ENCODE measurements around the gene PLA2G6. TPM values are rescaled to one million over a fixed set of nuclear protein-coding genes. Genes with fewer than 3 reads are reported as not detected.
A peak's percentile ranks its signal among the peaks of the same experiment; 100 is the strongest.

PLA2G6 gene
- polyA plus RNA-seq, 12 donors: 7.1 to 33.6 (median 10.6) TPM; not detected in 1

GRCh38 chr22:38214302-38215056 lies 32.8 kb upstream of the PLA2G6 start:
- peak; percentile 65 for DNase-seq

GRCh38 chr22:38213990-38214301 lies 32.3 kb upstream of the PLA2G6 start:
- DNase-seq: no peak

DNA sequence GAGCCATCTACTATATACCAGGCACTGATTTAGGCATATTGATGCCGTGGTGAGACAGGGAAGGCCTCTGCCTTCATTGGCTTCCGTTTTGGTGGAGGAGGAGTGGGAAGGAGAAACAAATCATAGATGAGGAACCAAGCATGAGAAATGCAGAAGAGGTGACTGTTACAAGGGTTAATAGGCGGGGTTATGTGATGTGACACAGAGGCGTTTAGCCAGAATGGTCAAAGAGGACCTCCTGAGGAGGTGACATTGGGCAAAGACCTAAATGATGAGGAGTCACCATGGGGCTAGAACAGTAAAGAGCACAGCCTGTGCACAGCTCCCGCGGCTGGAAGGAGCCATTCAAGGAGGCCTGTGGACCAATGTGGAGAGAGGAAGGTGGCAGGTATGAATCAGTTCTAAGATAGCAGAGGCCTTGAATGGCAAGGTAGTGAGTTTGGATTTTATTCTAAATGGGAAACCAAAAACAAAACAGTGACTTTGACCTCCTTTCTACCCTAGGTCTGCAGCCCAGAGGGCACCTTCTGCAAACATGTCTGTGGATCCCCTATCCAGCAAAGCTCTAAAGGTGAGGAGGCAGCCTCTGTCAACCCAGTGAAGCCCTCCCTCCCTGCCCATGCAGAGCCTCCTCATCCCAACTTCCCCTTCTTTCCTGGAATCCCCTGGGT lies 31.8 kb upstream of the PLA2G6 start:
- DNase-seq: no peak

DNA sequence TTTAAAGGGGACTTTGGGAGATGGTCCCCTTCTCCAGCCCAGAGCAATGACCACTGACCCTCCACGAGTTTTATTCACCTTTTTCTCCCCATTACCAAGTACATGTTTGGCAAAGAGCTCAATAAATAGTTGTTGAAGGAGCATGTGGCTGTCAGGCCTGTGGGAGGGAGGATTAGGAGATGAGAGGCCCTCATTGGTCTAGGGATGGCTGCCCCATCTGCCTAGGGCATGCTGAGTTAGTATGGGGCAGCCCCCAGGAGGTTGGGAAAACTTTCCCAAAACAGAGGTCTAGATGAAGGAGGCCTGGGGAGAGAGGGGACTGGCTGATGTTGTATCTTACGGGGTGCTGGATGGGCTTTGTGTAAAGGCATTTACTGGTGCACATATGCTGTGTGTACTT lies 30.8 kb upstream of the PLA2G6 start:
- DNase-seq: no peak

GRCh38 chr22:38211556-38211955 lies 29.9 kb upstream of the PLA2G6 start:
- no peak for DNase-seq

GRCh38 chr22:38208551-38208968 lies 26.9 kb upstream of the PLA2G6 start:
- DNase-seq: no peak

GRCh38 chr22:38207898-38208432 lies 26.3 kb upstream of the PLA2G6 start:
- DNase-seq: no peak

- DNase-seq: peak; percentile 96
These were observed 23.9 kb upstream of the PLA2G6 start for GRCh38 chr22:38205261-38206128.

DNA sequence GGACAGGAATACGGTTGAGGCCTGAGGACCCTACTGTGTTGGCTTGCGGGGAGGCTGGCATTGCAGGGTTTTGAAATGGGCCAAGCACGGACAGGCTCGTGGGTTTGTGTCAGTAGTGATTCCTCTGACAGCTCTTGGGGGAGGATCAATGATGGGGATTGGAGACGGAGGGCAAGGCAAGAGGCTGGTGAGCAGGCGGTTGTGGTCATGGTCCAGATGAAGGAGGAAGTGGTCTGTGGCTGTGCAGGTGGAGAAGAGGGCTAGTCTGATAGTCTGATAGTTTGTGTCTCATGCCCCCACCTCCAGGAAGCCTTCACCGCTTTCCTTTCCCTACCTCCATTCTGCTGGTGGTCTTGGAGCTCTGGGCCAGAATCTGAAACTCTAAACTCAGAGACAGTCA lies 23.2 kb upstream of the PLA2G6 start:
- DNase-seq: no peak

DNA sequence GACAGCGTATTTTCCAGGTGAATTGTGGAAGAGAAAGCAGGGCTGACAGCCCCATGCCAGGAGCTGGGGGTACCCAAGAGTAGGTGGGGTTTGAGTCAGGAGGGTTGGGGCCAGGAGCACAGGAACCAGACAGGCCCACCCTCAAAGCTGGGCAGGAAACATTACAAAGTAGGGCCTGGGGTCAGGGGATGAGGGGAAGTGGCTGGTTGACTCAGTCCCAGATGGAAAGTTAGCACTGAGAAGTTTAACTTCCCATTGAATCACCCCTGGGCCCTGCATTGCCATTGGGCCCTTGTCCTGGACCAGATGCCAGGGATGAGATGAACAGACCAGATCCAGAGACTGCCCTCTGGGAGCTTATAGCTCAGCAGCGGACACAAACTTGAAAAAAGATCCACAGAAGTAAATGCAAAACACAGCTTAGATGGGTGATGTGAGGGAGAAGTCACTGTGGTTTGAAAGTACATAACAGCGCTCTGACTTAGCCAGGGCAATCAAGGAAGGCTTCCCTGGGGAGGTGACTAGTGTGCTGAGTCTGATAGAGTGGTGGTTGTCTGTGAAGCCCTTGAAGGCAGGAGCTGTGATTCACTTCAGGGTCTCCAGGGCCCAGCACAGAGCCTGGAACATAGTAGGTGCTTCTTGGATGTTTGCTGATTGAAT lies 22.4 kb upstream of the PLA2G6 start:
- no peak for DNase-seq

- DNase-seq: no peak
These were observed 21.6 kb upstream of the PLA2G6 start for GRCh38 chr22:38203090-38203810.

DNA sequence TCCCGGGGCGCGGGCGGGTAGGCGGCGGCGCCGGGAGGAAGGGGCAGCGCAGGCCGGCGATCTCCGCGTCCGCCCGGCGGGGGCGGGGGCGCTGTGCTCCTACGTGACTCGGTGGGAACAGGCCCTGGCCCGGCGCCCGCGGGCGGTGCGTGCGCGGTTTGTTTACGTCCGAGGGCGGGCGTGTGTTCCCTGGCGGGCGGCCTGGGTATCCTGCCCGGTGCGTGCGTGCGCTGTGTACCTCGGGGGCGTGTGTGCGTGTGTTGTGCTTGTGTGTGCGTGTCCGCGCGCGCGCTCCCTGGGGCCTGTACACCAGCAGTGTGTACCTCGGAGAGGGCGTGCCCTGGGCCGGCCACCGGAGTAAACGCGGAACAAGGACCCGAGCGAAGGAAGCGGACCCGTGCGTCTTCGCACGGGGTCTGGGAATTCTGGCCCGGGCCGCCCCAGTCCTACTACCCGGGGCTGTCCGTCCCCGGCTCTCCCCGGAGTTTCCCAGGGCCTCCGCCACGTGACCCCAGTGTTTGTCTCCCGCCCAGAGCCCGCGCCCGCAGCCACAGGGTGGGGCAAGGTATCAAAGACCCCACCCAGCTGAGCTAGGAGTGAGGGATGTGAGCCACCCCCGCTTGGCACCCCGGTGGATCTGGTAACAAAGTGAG lies 20.9 kb upstream of the PLA2G6 start:
- peak; percentile 83 for DNase-seq

- DNase-seq: peak; percentile 97
These were observed 20.2 kb upstream of the PLA2G6 start, which contains the start of gene MAFF for GRCh38 chr22:38201711-38202436. MAFF (plus strand) TSS chr22:38201994; CDS start chr22:38213854, 11,860 bp downstream.

- no peak for DNase-seq
These were observed 19.7 kb upstream of the PLA2G6 start for GRCh38 chr22:38201371-38201710.

DNA sequence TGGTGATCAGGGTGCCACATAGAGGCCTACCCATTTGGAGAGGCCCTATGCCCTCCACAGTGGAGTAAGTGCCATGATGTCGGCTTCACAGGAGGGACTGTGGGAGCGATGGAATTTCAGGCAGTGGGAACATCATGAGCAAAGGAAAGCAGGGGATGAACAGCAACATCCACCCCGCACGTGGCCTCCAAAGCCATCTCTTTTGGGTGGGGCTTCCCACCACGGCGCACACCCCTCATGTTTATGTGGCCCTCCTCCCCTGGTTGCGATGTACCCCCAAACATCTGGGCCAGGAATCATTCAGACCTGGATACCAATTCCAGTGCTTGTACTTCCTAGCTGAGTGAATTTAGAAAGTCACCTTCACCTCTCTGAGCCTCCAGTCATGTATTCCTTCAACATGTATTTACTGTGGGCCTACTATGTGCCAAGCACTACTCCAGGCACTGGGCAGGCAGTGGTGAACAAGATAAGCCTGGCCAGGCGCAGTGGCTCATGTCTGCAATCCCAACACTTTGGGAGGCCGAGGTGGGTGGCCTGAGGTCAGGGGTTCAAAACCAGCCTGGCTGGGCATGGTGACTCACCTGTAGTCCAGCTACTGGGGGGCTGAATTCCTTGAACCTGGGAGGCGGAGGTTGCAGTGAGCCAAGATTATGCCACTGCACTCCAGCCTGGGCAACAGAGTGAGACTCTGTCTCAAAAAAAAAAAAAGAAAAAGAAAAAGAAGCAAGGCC lies 18.4 kb upstream of the PLA2G6 start:
- DNase-seq: no peak

- no peak for DNase-seq
These were observed 15.3 kb upstream of the PLA2G6 start for GRCh38 chr22:38196791-38197419.

DNA sequence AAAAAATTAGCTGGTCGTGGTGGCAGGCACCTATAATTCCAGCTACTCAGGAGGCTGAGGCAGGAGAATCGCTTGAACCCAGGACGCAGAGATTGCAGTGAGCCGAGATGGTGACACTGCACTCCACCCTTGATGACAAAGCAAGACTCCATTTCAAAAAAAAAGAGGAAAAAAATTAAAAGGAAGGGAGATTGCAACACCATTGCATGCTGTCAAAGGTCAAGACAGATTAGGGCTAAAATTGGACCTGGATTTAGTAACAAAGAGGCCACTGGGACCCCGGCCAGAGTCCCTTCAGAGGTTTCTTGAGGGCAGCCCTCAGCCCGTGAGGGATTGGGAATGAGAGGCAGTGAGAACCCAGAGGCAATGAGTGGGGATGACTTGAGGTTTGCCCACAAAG lies 11.9 kb upstream of the PLA2G6 start:
- no peak for DNase-seq

GRCh38 chr22:38192475-38192863 lies 10.8 kb upstream of the PLA2G6 start:
- DNase-seq: no peak

Data from muscle of arm (tissue), 12 donors.